WERI-Rb-1 (cell line): ENCODE results near the gene WDR7.

ENCODE experiments used
- DNase-seq: peaks from one replicate; pipeline ENCODE4 v3.0.0-alpha.2; 2020
- H3K27ac ChIP-seq: fragments of 250-450 bp; sonication (Bioruptor Pico); 2 replicates; pipeline ENCODE4 v1.5.1; 2020; ENCODE audit warnings: mild to moderate bottlenecking, moderate library complexity
- H3K27me3 ChIP-seq: fragments of 250-450 bp; sonication (Bioruptor Pico); 2 replicates; pipeline ENCODE4 v1.5.1; 2021; ENCODE audit warnings: mild to moderate bottlenecking, low read depth, moderate library complexity; ENCODE audit not compliant: insufficient read depth, severe bottlenecking
- H3K36me3 ChIP-seq: fragments of 250-450 bp; sonication (Bioruptor Pico); 2 replicates; pipeline ENCODE4 v1.5.1; 2020; ENCODE audit warnings: mild to moderate bottlenecking, moderate library complexity
- H3K4me3 ChIP-seq: 2 replicates; pipeline ENCODE4 v1.5.1; 2011; ENCODE audit warnings: low read depth, mild to moderate bottlenecking, control low read depth, low read length
- H3K9me3 ChIP-seq: fragments of 250-450 bp; sonication (Bioruptor Pico); 2 replicates; pipeline ENCODE4 v1.5.1; 2021; ENCODE audit warnings: mild to moderate bottlenecking, moderate library complexity; ENCODE audit not compliant: severe bottlenecking
- TF ChIP-seq, protein P1 (sequence below): IDR thresholded peaks from 2 replicates; pipeline ENCODE4 v1.5.1; 2011; ENCODE audit warnings: low read depth, mild to moderate bottlenecking, control low read depth, inconsistent platforms, low read length

WDR7 gene

GRCh38 chr18:56728741-56729140 is 77.6 kb downstream of the WDR7 start:
- DNase-seq: no peak
- TF ChIP-seq, protein P1, sequence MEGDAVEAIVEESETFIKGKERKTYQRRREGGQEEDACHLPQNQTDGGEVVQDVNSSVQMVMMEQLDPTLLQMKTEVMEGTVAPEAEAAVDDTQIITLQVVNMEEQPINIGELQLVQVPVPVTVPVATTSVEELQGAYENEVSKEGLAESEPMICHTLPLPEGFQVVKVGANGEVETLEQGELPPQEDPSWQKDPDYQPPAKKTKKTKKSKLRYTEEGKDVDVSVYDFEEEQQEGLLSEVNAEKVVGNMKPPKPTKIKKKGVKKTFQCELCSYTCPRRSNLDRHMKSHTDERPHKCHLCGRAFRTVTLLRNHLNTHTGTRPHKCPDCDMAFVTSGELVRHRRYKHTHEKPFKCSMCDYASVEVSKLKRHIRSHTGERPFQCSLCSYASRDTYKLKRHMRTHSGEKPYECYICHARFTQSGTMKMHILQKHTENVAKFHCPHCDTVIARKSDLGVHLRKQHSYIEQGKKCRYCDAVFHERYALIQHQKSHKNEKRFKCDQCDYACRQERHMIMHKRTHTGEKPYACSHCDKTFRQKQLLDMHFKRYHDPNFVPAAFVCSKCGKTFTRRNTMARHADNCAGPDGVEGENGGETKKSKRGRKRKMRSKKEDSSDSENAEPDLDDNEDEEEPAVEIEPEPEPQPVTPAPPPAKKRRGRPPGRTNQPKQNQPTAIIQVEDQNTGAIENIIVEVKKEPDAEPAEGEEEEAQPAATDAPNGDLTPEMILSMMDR: no peak
- Histone ChIP-seq H3K36me3 (no peaks in the 10 kb centered on the region), H3K4me3 (no peak overlapping the region), H3K27ac (no peak overlapping the region), H3K9me3 (no peaks in the 10 kb centered on the region), H3K27me3 (no peaks in the 10 kb centered on the region)

- no peak overlapping the region for H3K4me3 ChIP-seq
- no peaks in the 10 kb centered on the region for H3K27me3 ChIP-seq
- H3K36me3 ChIP-seq: no peaks in the 10 kb centered on the region
- H3K27ac ChIP-seq: no peak overlapping the region
- no peaks in the 10 kb centered on the region for H3K9me3 ChIP-seq
- TF ChIP-seq, protein P1: no peak
- DNase-seq: no peak
Observed at GRCh38 chr18:56738184-56738583, 87.0 kb downstream of the WDR7 start.

DNA sequence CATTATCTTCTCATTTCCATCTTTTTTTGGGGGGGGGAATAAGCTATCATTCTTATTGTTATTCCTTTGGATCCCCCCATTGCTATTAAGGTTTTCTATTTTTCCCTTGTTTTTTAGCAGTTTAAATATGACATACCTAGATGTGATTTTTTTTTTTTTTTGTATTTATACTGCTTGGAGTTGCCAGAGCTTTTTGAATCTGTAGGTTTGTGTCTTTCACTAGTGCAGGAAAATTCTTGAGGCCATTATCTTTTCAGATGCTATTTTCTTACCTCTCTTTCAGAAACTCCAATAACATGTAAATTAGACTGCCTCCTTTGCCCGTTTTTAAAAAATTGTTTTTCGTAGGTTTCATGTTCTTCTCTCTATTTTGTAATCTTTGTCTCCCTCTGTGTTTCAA is 88.6 kb downstream of the WDR7 start:
- Histone ChIP-seq H3K36me3 (no peaks in the 10 kb centered on the region), H3K9me3 (no peaks in the 10 kb centered on the region), H3K27me3 (no peaks in the 10 kb centered on the region), H3K4me3 (no peak overlapping the region), H3K27ac (no peak overlapping the region)
- DNase-seq: no peak
- TF ChIP-seq, protein P1: no peak

- Histone ChIP-seq H3K9me3 (no peaks in the 10 kb centered on the region), H3K27me3 (no peaks in the 10 kb centered on the region), H3K4me3 (no peak overlapping the region), H3K36me3 (no peaks in the 10 kb centered on the region), H3K27ac (no peak overlapping the region)
- DNase-seq: no peak
- TF ChIP-seq, protein P1: no peak
Observed at GRCh38 chr18:56740645-56741044, 89.5 kb downstream of the WDR7 start.

DNA sequence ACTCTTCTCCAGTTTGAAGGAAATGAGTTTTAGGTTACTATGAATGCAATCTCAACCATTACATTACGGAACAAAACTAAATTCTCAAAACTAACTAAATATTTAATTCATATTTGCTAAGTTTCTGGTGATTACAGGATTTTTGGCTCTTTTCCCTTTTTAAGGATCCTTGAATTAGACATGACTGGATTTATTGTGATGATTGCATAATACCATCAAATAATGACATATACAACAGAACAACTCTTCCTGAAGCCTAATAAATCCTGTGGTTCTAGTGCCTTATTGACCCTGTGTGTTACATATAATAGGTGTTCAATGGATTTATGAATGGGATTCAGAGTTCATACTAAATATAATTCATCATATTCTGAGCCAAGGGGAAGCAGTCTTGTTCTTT is 90.5 kb downstream of the WDR7 start:
- TF ChIP-seq, protein P1: no peak
- Histone ChIP-seq H3K36me3 (no peaks in the 10 kb centered on the region), H3K9me3 (no peaks in the 10 kb centered on the region), H3K27ac (no peak overlapping the region), H3K27me3 (no peaks in the 10 kb centered on the region), H3K4me3 (no peak overlapping the region)
- DNase-seq: no peak

DNA sequence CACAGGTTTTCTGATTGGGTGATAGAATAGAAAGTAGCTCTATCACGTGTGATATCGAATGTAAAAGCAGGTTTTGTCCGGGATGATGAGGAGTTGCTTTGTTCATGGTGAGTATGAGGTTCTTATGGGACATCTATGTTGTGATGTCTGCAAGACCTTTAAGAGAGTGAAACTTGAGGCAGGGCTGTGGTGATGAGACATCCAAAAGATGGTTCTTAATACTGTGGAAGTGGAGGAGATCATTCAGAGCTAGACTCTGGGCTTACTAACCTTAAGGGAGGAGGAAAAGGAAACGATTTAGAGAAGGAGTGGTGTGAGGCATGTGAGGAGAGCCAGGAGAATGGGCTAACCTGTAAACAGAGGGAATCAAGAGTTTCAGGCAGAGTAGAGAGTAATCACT is 92.0 kb downstream of the WDR7 start:
- Histone ChIP-seq H3K4me3 (no peak overlapping the region), H3K27me3 (no peaks in the 10 kb centered on the region), H3K36me3 (no peaks in the 10 kb centered on the region), H3K27ac (no peak overlapping the region), H3K9me3 (no peaks in the 10 kb centered on the region)
- DNase-seq: no peak
- TF ChIP-seq, protein P1: no peak
